Spleen (tissue), 7 donors: Measurements from ENCODE around the gene OR7D4.

ENCODE experiments used
- POLR2A ChIP-seq, 3 donors: fragments of 450-650 bp; IDR thresholded peaks; one replicate each; pipeline ENCODE4 v1.5.1; 2017; ENCODE audit warnings: antibody characterized with exemption in 3 of 3, mild to moderate bottlenecking in 1 of 3
- TF ChIP-seq, protein P1 (sequence below), 11 experiments: fragments of 200-600 bp in 7 of 11; fragments of 450-650 bp in 4 of 11; sonication (generic) in 4 of 11; IDR thresholded peaks in 8 of 11; conservative IDR thresholded peaks in 3 of 11; 1 replicate in 7 of 11; 2 replicates in 4 of 11; pipeline versions ENCODE4 v1.4.0 to v1.8.0; 2016 to 2021; ENCODE audit warnings: antibody characterized with exemption in 11 of 11, inconsistent platforms in 4 of 11, mild to moderate bottlenecking in 1 of 11
- donor health status: DM: no; HTN: no; CAD: no; lungs with moderate emphysema.
- donor health status: DM: no; HTN: no; CAD: no.
- donor health status: DM: no; HTN: no; CAD: no.

DNA sequence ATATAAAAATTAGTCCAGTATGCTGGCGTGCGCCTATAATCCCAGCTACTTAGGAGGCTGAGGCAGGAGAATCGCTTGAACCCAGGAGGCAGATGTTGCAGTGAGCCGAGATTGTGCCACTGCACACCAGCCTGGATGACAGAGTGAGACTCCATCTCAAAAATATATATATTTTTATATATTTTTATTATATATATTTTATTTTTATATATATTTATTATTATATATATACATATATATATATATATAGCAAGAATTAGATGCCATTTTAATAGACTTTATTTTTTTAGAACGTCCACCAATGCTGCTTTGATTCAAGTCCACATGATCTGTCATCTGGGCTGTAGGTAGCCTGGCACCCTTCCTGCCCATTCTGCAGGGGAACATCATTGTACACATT is 44.1 kb downstream of the OR7D4 start:
- TF ChIP-seq, protein P1, sequence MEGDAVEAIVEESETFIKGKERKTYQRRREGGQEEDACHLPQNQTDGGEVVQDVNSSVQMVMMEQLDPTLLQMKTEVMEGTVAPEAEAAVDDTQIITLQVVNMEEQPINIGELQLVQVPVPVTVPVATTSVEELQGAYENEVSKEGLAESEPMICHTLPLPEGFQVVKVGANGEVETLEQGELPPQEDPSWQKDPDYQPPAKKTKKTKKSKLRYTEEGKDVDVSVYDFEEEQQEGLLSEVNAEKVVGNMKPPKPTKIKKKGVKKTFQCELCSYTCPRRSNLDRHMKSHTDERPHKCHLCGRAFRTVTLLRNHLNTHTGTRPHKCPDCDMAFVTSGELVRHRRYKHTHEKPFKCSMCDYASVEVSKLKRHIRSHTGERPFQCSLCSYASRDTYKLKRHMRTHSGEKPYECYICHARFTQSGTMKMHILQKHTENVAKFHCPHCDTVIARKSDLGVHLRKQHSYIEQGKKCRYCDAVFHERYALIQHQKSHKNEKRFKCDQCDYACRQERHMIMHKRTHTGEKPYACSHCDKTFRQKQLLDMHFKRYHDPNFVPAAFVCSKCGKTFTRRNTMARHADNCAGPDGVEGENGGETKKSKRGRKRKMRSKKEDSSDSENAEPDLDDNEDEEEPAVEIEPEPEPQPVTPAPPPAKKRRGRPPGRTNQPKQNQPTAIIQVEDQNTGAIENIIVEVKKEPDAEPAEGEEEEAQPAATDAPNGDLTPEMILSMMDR (IDR thresholded peaks at IDR 0.05 in 8 of 11, conservative IDR thresholded peaks at IDR 0.05 in 3 of 11) = no peak
- no peak for TF ChIP-seq POLR2A (IDR thresholded peaks at IDR 0.05)
